CD4-positive, alpha-beta T cell treated with Interleukin-12 subunit alpha and Interleukin-12 subunit beta, for 1 hour (primary cell): ENCODE measurements around the gene CLTCL1.

Experiments used
- DNase-seq: peaks from one replicate; pipeline ENCODE4 v3.0.0-alpha.2; 2020

The CLTCL1 gene

DNA sequence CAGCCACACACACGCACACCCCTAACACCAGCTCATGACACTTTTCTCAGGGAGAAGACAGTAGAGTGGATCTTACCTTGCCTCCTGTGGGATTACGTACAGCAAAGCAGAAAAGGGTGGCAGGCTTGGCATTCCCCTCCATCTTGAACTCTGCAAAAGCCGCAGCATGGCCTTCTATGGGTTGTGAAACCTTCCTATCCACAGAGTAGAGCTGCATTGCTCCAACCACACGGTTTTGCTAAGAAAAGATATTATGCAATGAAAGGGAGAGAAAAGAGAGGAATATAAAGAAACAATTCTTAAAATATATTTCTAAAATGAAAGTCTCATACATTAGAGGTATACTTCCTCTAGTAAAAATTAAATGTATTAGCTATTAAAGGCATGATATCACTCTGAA is 48.8 kb downstream of the CLTCL1 start:
- no peak for DNase-seq

GRCh38 chr22:19241593-19241906 is 50.0 kb downstream of the CLTCL1 start:
- no peak for DNase-seq

- no peak for DNase-seq
These were observed 50.5 kb downstream of the CLTCL1 start for GRCh38 chr22:19240813-19241592.

GRCh38 chr22:19239464-19239863 is 52.1 kb downstream of the CLTCL1 start:
- DNase-seq, result no peak

DNA sequence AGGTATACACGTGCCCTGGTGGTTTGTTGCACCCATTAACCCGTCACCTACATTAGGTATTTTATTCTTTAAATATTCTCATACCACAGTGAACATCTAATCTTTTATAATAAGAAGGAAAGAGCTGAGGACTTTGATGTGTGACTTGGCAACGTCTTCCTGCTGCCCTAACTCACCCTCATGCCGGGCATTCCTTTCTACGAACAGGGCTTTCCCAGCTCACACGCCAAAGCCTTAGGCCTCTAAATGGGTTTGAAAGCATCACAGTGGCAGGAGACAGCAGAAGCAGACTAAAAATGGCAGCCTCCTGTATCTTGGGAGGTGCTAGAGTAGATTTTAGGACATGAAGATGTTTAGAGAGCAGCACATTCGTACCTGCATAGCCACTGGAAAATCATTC is 52.6 kb downstream of the CLTCL1 start:
- no peak for DNase-seq

DNA sequence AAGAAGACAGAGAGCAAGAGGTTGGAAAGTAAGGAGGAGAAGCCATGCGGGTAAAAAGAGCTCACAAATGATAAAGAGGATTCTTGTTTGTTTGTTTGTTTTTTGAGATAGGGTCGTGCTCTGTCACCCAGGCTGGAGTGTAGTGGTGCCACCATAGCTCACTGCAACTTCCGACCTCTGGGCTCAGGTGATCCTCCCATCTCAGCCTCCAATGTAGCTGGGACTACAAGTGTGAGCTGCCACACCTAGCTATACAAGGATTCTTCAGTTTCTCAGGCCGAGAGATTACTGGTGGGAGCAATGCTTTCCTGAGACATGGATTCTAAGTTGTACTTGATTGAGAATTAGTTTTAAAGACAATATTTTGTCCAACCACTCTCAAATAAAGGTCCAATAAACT is 55.6 kb downstream of the CLTCL1 start:
- DNase-seq, result no peak

- no peak for DNase-seq
These were observed 57.2 kb downstream of the CLTCL1 start for GRCh38 chr22:19234126-19234896.

DNA sequence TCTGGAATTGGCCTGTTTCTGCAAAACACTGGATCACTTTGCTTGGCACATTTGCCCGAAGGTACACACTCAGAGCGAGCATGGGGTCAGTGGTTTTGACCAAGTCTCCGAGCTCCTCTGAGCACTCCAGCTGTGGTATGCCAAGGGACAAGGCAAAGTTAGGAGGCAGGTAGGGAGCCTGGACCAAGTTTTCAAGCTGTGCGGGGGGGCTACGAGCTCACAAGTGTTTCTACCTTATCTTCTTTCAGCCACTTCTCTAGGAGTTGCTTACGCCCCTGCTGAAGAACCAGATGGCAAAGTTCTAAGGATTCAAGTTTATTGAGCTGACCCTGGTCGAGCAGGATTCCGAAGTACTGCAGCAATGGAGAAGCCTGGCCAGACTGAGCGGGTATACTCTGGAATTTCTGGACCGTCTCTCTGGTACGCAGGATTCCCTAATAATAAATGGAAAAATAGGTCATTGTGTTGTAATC is 58.3 kb downstream of the CLTCL1 start:
- no peak for DNase-seq

DNA sequence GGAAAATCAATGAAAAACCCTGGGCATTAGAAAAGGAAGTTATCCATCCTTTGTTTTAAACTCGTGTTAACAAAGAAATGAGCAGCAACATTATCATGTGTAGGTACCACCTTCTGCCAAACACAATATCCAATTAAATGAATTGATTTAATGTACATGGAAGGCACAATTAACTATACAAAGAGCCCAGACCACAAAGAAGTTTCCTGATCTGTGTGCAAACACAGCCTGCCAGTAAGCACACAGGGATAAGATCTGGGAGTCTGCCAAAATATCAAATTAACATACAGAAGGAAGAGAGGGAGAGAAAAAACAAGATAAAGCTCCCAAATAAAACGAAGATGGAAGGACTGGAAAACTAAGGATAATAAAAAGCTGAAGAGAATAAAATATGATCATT is 58.9 kb downstream of the CLTCL1 start:
- no peak for DNase-seq

DNA sequence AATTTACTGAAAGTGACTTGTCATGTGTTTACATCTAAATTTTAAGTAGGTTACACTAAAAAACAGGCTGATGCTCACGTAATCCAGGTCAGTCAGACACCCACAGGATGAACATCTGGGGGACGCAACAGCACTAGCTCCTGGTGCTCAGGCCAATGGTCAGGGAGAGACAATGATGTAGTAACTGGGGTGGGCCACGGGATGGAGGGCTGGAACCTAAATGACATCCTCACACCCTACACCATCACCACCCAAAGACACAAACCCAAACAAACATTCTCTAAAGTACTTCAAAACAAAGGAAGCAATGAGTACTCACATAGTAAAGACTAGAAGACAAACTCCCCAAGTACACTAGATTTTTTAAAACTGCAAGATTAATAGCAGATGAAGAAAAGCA is 59.5 kb downstream of the CLTCL1 start:
- DNase-seq, result no peak

DNA sequence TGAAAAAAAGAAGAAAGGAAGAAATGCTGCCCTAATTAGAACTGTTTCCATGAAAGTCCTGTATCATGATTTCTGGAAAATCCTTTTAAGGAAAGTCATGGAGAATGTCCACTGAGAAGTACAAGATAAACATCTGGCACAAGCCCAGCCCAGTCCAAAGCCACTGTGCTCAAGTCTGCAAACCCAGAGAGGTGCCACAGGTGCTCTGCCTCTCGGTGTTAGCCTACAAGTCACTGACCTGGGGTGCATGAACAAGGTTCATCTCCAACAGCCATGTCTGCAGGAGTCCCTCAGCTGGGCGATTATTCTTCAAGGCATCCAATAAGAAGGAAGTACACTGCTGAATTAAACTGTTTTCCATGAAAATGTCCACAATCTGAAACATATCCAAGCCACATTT is 61.9 kb downstream of the CLTCL1 start:
- no peak for DNase-seq

DNA sequence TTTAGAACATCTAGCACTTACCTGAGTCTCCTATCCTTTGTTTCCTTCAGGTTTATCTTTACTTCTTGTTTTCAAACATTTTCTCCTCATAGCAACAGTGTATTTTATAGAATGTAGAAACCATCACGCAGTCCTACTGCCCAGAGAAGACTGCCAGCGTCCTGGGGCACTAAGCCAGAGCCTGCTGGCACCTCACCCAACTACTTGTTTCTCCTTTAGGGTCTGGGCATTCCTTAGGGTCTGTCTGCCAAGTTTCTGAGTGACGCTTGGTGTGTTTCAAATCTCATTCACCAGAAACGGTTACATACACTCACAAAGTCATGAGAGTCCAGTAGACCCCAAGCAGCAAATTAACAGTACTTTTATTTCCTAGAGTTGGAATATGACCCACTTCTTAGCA is 63.3 kb downstream of the CLTCL1 start:
- DNase-seq, result no peak

DNA sequence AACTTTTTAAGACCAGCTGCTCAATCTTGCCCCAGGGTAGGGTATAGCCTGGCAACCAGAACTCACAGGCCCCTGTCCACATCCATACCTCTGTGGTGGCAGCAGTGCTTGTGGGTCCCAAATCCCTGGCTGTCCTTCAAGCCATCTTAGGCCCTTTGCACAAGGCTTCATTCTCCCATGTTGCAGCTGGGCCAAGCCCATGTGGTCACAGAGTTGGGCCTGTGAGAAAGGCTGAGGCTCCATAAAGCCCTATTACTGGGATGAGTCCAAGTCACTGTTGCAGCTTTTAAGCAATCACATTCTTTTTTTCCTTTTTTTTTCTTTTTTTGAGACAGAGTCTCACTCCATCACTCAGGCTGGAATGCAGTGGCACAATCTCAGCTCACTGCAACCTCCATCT is 65.1 kb downstream of the CLTCL1 start:
- DNase-seq, result no peak

DNA sequence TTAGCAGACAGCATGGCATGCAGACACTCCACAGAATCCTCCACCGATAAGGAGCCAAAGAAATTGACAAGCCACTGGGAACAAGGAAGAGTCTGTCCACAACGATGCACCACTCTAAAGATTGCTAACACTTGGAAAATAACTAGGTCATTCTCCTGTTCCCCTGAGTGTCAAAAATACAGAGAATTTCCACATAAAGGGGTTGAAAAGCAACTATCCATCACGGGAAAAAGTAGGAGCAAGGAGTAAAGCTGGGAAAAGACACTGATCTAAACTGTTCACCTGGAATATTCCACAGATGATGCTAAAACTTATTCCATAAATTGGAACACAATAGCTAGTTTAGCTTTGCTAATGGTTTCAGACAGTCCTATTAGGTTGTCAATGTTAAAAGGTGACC is 66.0 kb downstream of the CLTCL1 start:
- DNase-seq, result no peak

- no peak for DNase-seq
These were observed 66.5 kb downstream of the CLTCL1 start for GRCh38 chr22:19224985-19225384.

- DNase-seq, result no peak
These were observed 67.0 kb downstream of the CLTCL1 start for GRCh38 chr22:19224557-19224956.

GRCh38 chr22:19223617-19224016 is 67.9 kb downstream of the CLTCL1 start:
- DNase-seq, result no peak

DNA sequence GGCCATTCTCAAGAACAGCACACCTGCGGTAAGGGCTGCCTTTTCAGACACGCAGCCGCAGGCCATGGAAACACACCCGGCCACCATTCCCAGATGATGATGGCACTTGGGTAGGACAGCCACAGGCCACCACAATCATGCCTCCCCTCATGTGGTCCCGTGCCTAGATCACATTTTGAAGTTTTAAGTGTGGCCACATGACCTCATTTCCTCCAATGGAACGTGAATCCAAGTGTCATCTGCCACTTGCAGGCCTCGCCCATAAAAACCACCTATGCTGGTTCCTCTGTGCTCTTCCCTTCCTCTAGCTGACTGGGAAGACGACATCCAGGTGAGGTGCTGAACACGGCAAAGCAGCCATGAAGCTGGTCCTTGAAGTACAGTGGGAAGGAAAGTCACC is 68.4 kb downstream of the CLTCL1 start:
- DNase-seq, result no peak

GRCh38 chr22:19222242-19223005 is 69.1 kb downstream of the CLTCL1 start:
- no peak for DNase-seq

DNA sequence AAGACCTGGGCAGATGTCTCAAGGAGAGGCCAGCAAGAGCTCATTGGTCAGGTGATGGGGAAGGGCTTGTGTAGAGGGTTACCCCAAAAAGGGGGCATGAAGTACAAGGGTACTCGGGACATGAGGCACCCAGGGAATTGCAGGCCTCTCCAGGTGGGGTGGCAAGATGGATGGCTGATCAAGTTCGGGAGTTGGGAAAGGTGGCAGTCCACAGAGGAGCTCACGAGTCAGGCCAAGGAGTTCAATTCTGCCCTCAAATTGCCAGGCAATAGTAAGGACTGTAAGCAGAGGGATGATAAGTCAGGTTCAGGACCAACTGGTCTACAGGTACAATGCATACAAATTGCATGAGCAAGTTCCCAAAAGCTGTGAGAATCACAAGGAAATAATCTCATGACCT is 70.7 kb downstream of the CLTCL1 start:
- DNase-seq, result no peak

DNA sequence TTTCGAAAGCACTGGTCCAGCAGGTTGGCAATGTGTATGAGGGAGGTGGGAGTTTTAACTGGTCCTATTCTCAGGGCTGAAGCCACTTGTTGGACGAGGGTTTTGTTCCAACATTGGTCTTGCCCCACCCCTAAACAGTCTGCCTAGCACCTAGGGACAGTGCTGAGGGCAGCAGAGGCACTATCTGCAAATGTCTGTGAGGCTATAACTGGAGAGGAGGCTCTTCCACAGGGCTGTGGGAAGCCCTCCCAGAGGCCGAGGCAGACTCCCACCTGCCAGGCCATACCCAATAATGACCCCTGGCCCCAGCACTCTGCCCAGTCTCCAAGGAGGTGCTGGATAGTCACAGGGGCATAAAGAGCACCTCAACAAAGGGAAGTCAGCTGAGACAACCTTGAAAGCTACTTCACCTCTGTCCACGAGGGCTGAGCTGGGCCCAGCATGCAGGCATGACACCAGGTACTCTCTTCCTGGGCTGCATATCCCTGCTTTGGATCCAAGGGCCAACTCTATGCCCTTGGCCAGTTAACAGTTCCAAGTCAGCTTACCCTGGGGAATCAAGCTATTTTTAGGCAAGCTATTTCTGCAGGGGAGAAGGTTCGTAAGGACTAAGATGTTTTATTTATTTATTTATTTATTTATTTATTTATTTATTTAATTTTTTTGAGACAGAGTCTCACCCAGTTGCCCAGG is 72.8 kb downstream of the CLTCL1 start:
- DNase-seq, result no peak

DNA sequence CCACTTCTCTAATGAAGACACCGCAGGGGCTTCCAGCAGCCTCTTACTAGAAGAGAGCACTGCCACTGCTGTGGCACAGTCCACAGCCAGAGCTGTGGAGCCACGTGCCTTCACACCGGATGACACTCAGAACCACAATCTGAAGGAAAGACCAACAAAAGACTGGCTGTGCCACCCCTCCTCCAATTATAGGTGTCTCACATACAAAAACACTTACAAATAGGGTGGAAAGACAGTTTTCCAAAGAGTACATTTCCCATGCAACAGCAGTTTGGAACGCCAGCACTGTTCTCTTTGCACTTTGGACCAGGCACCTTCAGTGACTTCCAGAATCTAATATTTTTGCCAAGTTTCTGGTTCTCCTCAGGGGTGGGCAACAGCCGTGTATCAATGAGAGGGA is 74.9 kb downstream of the CLTCL1 start:
- DNase-seq, result no peak

DNA sequence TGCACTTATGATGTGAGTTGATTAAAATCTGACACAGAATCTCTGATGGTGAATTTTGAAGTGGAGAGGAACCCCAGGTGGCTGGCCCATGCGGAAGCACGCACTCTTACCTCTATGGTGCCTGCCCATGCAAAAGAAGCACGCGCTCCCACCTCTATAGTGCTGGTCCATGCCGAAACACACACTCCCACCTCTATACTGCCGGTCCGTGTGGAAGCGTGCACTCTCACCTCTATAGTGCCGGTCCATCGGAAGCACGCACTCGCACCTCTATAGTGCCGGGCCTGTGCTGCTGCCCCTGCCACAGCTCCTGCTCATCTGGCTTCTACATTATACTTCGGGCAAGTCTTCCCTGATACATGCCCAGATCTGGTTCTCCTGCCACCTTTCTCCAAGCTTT is 76.2 kb downstream of the CLTCL1 start:
- DNase-seq, result no peak
